Measurements from ENCODE around the gene ACP5.
"Not testable (repeated sequence)": the region's sequence is repeated elsewhere in the genome, so short reads cannot be mapped to it uniquely, and the experiment has no call there.

Gene ACP5

GRCh38 chr19:11578258-11579142 is 1.1 kb upstream of the ACP5 start:
- DNase-seq, result peak; percentile 19

GRCh38 chr19:11576227-11576626 is 1.2 kb downstream of the ACP5 start:
- no peak for DNase-seq

- no peak for DNase-seq
Measured at GRCh38 chr19:11574689-11575088, 2.8 kb downstream of the ACP5 start.

GRCh38 chr19:11573763-11574162 is 3.7 kb downstream of the ACP5 start:
- DNase-seq, result not testable (repeated sequence)

DNA sequence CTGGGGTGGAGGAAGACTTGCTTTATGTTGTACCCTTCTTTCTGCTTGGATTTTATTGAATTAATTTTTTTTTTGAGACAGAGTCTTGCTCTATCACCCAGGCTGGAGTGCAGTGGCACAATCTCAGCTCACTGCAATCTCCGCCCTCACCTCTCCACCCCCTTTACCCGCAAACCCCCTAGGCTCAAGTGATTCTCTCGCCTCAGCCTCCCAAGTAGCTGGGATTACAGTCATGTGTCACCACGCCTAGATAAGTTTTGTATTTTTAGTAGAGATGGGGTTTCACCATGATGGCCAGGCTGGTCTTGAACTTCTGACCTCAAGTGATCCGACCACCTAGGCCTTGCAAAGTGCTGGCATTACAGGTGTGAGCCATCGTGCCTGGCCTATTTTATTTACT is 4.1 kb downstream of the ACP5 start:
- DNase-seq, result not testable (repeated sequence)

GRCh38 chr19:11570039-11570462 is 7.4 kb downstream of the ACP5 start:
- DNase-seq, result no peak

- DNase-seq, result no peak
Measured at GRCh38 chr19:11566164-11566563, 11.3 kb downstream of the ACP5 start.

GRCh38 chr19:11565649-11565980 is 11.8 kb downstream of the ACP5 start:
- DNase-seq, result not testable (repeated sequence)

- not testable (repeated sequence) for DNase-seq
Measured at GRCh38 chr19:11564082-11564807, 13.2 kb downstream of the ACP5 start.

DNA sequence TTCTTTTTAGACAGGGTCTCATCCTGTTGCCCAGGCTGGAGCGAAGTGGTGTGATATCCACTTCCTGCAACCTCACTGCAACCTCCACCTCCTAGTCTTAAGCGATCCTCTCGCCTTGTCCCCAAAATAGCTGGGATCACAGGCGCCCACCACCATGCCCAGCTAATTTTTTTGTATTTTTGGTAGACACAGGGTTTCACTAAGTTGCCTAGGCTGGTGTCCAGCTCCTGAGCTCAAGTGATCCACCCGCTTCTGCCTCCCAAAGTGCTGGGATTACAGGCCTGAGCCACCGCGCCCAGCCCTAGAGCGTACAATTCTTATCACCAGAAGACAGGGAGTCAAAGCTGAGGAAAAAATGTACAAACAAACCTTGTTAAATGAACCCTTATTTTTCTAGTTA is 13.9 kb downstream of the ACP5 start:
- no peak for DNase-seq

- DNase-seq, result peak; percentile 66
Measured at GRCh38 chr19:11560404-11561051, 16.9 kb downstream of the ACP5 start.

DNA sequence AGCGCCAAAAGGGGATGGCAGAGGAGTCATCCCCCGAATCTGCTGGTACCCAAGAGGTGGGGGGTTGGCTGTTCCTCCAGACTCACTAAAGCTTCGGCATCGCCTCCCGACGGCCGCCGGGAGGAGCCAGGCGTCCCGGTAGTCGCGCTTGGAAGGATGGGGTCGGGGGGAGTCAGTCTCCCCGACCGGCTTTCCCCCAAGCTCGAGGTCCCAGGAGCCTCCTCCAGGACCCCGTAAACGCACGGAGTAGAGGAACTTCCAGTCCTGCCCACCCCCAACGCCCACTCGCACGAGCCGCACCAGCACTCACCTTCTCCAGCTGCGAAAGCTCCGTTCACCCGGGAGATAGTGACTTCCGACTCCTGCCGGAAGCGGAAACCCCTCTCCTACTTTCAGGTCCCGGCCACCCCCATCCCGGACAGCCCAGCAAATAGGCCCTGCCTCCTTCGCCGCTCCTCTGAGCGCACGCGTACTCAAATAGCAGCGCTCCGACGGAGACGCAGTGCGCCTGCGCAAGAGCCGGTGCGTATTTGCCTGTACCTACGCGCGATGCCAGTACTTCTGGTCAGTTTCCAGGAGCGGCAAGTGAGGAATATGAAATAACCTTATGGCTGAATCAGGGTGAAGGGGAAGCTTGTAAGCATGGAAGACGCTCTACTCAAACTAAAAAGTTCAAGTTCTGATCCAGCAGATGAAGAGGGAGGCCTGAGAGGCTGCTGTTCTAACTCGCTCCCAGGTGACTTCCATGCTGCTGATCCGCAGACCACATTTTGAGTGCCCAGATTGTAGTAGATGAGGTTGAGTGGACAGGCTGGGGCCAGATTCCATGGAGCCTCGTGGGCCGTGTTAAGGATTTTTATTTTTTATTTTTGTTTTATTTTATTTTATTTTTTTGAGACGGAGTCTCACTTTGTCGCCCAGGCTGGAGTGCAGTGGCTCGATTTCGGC is 18.3 kb downstream of the ACP5 start, which contains the start of gene ELOF1:
Gene ELOF1, minus strand, starts transcription at position 350 of the 948 bp plus-strand sequence. CDS start 4,883 bp downstream, outside the sequence.
- DNase-seq, result peak; percentile 99

- no peak for DNase-seq
Measured at GRCh38 chr19:11556634-11557420, 20.6 kb downstream of the ACP5 start.

DNA sequence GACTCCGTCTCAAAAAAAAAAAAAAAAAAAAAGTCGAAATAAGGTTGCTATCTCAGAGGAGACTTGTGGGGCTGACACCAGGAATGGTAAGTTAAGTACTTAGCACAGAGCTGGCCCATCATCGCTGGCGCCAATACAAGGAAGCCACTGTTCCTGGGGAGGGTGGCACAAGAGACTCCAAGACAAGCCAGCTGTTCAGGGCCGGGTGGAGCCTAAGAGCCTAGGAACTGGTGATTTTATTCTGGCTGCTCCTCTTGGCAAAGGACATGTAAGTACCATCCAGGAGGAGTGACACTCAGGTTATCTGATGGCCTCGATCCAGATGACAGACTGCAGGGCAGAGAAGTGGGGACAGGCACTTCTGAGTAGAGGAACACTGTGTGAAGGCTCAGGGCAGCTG is 22.2 kb downstream of the ACP5 start:
- DNase-seq, result no peak

GRCh38 chr19:11554160-11554559 is 23.3 kb downstream of the ACP5 start:
- DNase-seq, result no peak

DNA sequence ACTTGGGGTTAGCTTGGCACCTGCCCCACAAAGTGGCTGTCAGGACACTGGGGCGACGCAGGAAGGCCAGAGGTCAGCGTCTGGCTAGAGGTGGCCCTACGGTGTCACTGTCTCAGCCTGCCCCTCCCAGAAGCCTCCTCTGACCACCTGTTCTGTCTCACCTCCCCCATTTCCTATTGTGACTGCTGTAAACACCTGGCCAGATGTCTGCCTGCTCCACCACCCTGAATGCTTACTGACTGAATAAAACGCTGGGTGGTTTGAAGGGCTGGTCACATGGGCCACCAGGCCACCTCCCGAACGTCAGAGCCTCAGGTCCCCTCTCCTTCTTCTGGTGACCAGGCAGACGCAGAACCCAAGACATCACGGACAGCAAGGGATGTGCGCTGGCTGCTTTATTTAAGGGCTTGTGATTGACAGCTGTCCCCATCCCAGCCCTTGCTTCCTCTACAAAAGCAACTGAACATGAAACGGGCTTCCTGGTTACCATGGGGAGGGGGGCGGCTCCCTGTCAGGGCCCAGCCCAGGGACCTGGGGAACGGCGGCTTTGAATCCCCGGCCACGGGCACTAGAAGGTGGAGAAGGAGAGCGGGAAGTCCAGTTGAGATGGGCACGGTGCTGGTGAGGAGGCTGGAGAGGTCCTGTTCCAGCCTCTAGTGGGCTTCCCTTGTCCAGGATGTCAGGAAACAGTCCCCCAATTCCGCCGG is 24.6 kb downstream of the ACP5 start:
- DNase-seq, result no peak

DNA sequence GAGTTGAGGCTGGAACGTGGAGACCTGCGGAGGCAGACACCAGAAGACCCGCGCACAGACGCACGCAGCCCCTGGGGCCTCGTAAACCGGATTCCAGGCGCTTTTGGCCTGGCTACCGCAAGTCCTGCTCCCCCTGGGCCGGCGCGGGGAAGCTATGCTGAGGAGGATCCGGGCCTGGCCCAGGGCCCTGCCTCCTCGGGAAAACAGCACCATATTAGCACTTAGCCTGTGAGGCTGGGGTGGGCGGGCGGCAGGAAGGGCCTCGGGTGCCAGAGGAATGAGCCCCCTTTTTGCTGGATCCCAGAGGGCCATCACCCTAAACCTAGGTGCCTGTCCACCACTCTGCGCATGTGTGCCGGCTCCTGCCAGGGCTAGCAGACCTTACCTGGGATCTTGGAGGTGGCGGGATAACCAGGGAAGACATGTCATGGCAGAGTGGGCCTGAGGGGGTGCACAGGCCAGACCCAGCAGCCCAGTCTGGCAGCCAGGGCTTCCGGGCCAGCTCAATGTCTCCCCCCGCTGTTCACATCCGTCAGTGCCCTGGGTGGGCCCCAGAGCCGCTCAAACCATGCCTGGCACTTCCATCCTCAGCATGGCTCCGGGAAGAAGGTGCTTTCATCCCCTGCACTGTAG is 25.7 kb downstream of the ACP5 start:
- no peak for DNase-seq

DNA sequence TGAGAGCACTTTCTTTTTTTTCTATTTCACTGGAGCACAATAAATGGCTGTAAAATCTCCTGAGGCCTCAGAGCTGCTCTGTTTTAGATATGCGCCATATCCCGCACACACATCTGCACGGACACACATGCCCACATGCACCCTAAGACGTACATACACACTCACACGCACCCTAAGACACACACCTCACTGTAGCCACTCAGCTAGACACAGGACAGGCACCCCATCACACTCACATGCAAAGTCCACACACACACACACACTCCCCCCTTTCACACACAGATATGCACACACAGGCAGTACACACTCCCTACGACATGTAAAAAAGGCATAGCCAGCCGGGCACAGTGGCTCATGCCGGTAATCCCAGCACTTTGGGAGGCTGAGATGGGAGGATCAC is 27.2 kb downstream of the ACP5 start:
- DNase-seq, result no peak

DNA sequence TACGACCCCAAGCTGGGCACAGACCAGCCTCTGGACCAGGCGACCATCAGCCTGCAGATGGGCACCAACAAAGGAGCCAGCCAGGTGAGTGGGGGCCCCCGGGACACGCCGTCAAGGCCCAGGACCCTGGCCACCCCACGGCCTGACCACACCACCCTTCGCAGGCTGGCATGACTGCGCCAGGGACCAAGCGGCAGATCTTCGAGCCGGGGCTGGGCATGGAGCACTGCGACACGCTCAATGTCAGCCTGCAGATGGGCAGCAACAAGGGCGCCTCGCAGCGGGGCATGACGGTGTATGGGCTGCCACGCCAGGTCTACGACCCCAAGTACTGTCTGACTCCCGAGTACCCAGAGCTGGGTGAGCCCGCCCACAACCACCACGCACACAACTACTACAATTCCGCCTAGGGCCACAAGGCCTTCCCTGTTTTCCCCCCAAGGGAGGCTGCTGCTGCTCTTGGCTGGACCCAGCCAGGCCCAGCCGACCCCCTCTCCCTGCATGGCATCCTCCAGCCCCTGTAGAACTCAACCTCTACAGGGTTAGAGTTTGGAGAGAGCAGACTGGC is 28.0 kb downstream of the ACP5 start:
- no peak for DNase-seq

Measured in stimulated activated CD4-positive, alpha-beta T cell treated with anti-CD3 and anti-CD28 coated beads, Interleukin-1b, Interleukin-23, amount 100 ng/mL, for 48 hours (primary cell).